ENCODE data around the gene HOXA9.

The HOXA9 gene

GRCh38 chr7:27132978-27133377 is 32.4 kb downstream of the HOXA9 start (continued):
- TF ChIP-seq ZNF175 (tag by site-specific recombination; IDR thresholded peaks at IDR 0.05) (no peak), ELK4 (IDR thresholded peaks at IDR 0.05; ENCODE audit: borderline replicate concordance, low read depth, low read length) (no peak), ZBTB10 (tag by site-specific recombination; IDR thresholded peaks at IDR 0.05) (no peak), ZNF174 (tag by site-specific recombination; IDR thresholded peaks at IDR 0.05) (no peak), ZNF654 (tag by site-specific recombination; IDR thresholded peaks at IDR 0.05; ENCODE audit: low read depth) (no peak; the same call in 1 of the 2 replicates), ZNF23 (tag by site-specific recombination; IDR thresholded peaks at IDR 0.05; ENCODE audit: borderline replicate concordance) (no peak), ZBTB17 (tag by site-specific recombination; IDR thresholded peaks at IDR 0.05) (no peak), ZNF621 (tag by site-specific recombination; IDR thresholded peaks at IDR 0.05) (no peak), ZNF843 (tag by site-specific recombination; IDR thresholded peaks at IDR 0.05) (peak; percentile 84), ZNF248 (tag by site-specific recombination; IDR thresholded peaks at IDR 0.05) (no peak), ZFHX2 (tag by site-specific recombination; conservative IDR thresholded peaks at IDR 0.05) (no peak), ZBTB21 (tag by site-specific recombination; IDR thresholded peaks at IDR 0.05) (no peak), YY1 (tag by site-specific recombination; IDR thresholded peaks at IDR 0.05) (no peak), ZNF223 (tag by site-specific recombination; IDR thresholded peaks at IDR 0.05) (no peak), ZNF18 (tag by site-specific recombination; IDR thresholded peaks at IDR 0.05) (0 out of 2 replicates have a peak, but pooled peaks have one; percentile 10), ZNF514 (tag by site-specific recombination; IDR thresholded peaks at IDR 0.05) (no peak), ZNF394 (tag by site-specific recombination; IDR thresholded peaks at IDR 0.05; ENCODE audit: borderline replicate concordance) (no peak), ZXDB (tag by site-specific recombination; IDR thresholded peaks at IDR 0.05) (peak; percentile 74), ZNF549 (tag by site-specific recombination; IDR thresholded peaks at IDR 0.05) (no peak), ZNF391 (tag by site-specific recombination; IDR thresholded peaks at IDR 0.05; ENCODE audit: borderline replicate concordance, low read depth) (no peak), HOXD13 (CRISPR knock-in tag; IDR thresholded peaks at IDR 0.05; ENCODE audit: borderline replicate concordance) (no peak), ZBTB8A (tag by site-specific recombination; IDR thresholded peaks at IDR 0.05) (0 out of 2 replicates have a peak, but pooled peaks have one; percentile 30), GLI4 (tag by site-specific recombination; IDR thresholded peaks at IDR 0.05) (no peak), ZNF280C (tag by site-specific recombination; IDR thresholded peaks at IDR 0.05) (no peak), HOXC10 (CRISPR knock-in tag; IDR thresholded peaks at IDR 0.05) (no peak), ZNF121 (tag by site-specific recombination; IDR thresholded peaks at IDR 0.05) (no peak), KLF17 (tag by site-specific recombination; IDR thresholded peaks at IDR 0.05) (no peak), ZSCAN30 (tag by site-specific recombination; IDR thresholded peaks at IDR 0.05) (no peak; the same call in 1 of the 2 replicates), ZNF776 (tag by site-specific recombination; IDR thresholded peaks at IDR 0.05; ENCODE audit: borderline replicate concordance) (no peak), KLF9 (tag by site-specific recombination; IDR thresholded peaks at IDR 0.05; ENCODE audit: low read depth) (no peak), KLF7 (tag by site-specific recombination; IDR thresholded peaks at IDR 0.05; ENCODE audit: borderline replicate concordance) (no peak), ZSCAN5A (tag by site-specific recombination; IDR thresholded peaks at IDR 0.05) (no peak), EGR2 (tag by site-specific recombination; IDR thresholded peaks at IDR 0.05; ENCODE audit: low read depth) (no peak)
